ENCODE data around the gene PI4K2A.
"Not testable (repeated sequence)": the region's sequence is repeated elsewhere in the genome, so short reads cannot be mapped to it uniquely, and the experiment has no call there.

The PI4K2A gene

DNA sequence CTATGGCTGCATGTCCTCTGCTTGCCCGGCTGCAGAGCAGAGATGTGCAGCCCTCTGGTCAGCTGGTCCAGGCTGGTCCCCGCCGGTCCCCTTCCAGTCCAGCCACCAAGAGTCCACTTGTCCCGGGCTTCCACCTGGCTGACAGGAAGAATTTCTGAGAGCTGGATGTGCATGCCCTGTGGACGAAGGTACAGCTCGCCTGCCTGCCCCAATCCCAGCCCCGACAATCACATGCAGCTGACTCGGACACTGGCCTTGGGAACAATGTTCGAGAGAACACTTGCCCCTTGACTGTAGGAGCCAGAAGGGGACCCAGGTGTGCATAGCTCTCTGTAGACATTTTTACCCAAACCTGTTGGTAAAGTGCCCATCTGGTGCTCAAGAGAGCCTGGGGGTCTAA, 34.8 kb downstream of the PI4K2A start:
- DNase-seq (ENCODE audit: low read depth), result no peak

DNA sequence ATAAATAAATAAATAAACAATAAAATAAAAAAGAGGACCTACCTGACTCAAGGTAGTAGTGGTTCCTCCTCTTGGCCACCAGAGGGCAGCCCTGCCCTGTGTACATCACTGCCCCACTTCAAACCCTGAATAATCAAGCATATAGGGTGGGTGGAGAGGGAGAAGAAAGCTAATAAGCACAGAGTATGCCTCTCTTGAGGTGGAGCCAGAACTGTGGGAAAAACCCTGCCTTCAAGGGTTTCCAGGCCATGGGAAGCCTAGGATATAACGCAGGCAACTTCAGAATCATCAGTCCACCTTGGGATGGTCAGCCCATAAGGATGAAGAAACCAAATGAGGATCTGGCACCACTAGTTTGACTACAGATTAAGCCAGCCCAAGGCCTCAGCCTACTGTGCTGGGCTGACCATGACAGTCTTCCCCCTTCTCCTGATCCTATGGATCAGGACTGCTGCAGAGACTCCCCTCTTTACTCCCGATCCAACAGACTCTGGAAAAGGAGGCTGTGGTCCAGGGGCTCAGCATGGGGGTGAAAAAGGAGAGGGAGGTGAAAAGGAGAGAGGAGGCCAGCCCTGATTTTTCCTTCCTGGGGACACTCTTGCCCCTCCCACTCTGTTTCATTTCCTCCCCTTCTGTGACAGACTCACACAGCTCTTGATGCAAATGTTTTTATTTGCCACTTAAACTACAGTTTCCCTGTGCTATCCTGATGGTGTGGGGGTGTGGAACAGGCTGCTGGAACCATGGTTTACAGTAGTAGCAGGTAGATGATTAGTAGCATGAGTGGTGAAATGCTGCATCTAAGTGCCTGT, 36.5 kb downstream of the PI4K2A start:
- peak; percentile 12 for DNase-seq (ENCODE audit: low read depth)

DNA sequence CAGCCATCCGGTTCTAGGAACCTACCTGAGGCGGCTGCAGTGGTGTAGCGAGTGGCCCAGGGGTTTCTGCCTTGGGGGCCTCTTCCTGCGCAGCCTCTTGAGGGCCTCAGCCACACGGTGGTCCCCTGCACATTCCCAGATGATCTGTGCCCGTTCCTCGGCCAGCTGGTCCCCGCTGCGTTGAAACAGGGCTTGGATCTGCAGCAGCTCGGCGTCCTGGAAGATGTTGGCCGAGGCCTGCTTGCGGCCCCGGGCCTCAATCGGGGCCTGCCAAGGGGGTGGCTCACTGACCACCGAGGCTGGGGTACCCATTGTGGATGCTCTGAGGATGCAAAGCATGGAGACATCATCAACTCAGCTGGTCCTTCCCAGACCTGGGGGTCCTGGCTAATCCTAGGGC, 39.1 kb downstream of the PI4K2A start:
- DNase-seq (ENCODE audit: low read depth), result no peak

DNA sequence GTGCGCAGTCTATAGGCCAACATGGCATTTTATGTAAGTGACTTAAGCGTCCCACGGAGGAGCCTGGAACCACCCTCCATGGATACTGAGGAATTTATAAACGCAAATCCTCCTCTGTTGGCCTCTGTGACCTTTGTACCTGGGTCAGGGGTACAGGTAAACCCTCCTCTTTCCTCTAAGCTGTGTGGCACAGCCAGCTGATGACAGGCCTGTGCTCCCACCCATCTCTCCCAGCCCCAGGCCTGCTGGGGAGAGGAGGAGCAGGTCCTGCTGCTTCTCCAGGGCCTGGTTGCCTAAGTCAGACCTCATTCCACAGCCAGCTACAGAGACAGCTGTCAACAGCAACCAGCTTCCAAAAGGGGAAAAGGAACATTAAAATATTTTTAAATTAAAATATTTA, 41.6 kb downstream of the PI4K2A start:
- no peak for DNase-seq (ENCODE audit: low read depth)

DNA sequence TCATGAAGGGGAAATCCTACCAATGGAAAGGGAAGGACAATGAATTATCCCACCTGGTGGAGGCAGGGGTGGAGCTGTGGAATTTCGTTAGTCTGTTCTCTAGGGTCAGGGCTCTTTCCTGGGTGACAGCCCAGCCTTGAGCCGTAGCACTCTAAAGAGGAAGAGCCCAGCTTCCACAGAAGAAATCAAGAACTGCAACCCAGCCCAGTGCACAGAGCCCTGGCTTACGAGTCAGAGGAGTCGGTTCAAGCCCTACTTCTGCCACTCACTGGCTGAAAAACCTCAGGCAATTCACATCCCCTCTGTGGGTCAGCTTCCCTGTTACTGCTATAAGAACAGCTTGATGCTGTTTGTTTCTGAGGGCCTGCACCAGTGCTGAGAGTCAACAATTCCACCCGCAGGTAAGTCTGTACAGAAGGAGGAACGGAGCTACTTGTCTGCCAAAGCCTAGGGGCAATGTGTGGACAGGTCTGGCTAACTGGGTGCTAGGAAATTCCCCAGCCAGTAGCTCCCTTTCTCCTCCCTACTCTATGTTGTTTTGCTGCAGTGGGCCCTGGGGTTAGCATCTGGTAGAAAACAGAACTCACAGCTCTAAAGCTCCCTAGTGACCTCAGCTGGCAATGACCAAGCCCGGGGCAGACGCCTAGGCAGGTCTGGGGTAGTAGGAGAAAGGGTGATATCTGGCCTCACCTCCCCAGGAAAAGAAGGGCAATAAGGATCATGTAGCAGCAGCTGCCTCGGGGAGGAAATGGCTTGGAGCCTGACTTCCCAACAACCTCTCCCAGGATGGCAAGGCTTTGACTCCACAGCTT, 43.3 kb downstream of the PI4K2A start:
- DNase-seq (ENCODE audit: low read depth), result no peak

DNA sequence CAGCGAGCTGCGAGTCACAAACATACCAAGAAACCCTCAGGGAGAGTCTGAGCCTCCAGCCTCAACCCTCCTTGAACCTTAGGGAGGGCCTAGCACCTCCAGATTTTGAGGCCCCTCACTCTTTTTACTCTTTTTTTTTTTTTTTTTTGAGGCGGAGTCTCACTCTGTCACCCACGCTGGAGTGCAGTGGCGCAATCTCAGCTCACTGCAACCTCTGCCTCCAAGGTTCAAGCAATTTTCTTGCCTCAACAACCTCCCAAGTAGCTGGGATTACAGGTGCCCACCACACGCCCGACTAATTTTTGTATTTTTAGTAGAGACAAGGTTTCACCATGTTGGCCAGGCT, 43.9 kb downstream of the PI4K2A start:
- DNase-seq (ENCODE audit: low read depth), result not testable (repeated sequence)

DNA sequence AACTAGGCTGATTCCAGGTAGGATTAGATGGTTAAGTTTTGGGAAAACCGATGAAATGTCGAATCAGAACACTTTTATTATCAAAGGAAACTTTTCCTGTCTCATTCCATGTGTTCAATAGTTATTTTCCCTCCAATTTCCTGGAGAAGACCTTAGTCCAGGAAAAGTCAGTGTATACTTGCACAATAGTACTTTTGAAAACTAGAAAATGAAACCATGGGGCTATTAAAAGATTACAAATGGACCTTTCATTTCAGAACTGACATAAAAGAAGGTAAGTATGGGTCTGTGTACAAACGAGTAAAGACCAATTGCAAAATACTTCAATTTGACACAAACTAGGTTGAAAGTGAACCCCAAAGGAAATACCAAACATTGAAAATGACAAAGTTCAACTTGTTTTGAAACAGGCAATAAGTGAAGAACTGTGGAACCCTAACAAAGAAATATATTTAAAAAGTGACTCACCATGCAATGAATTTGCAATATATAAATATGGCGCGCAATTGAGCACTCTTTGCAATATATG, 44.5 kb downstream of the PI4K2A start:
- DNase-seq (ENCODE audit: low read depth), result no peak

DNA sequence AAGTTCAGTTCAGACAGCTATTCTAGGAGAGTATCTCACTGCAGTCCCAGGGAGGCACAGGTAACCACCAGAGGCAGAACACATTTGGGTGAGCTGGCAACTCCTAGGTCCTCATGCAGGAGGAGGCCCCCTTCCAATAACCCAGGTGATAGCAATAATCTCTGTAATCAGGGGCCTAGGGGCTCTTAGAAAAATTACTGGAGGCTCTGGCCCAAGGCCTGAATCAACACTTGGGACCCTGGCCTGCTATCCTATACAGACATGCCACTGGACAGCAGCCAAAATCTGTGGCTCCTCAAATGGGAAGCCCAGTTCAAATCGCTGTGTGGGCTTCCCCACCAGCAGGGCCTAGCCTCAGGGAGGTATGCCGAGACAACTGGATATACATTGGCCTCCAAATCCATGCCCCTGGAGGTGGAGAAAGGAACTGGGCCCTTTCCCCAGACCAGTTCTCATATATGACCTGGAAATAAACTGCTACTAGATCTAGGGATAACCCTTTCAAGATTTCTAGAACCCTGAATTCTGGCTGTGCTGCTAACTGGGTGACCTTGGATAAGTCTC, 45.0 kb downstream of the PI4K2A start:
- DNase-seq (ENCODE audit: low read depth), result no peak

DNA sequence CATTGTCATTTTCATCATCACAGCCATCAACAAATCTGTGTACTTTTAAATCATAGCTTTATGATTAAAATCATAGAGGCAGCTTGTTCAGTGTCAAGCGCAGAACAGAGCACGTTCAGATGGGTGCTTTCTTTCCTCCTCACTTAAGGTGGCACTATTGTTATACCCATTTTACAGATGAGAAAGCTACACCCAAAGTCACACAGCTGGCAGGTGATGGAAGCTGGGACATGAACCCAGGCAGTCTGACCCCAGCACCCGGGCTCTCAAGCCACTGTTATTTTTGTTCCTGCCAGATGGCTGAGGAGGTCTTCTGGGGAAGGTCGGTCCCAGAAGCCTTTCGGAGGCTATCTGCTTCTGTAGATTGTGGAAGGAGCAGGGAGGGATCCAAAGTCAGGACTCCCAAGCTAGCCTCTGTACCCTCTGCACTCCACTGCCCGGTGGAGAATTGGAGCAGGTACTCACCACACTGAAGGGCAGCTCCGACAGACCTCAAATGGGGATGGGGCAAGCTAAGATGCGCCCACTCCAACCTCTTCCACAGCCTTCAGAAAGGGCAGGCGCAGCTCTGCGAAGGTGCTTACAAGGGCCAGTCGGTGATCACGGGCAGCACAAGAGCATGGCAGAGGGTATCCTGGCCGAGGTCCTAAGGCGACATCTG, 46.0 kb downstream of the PI4K2A start:
- no peak for DNase-seq (ENCODE audit: low read depth)

DNA sequence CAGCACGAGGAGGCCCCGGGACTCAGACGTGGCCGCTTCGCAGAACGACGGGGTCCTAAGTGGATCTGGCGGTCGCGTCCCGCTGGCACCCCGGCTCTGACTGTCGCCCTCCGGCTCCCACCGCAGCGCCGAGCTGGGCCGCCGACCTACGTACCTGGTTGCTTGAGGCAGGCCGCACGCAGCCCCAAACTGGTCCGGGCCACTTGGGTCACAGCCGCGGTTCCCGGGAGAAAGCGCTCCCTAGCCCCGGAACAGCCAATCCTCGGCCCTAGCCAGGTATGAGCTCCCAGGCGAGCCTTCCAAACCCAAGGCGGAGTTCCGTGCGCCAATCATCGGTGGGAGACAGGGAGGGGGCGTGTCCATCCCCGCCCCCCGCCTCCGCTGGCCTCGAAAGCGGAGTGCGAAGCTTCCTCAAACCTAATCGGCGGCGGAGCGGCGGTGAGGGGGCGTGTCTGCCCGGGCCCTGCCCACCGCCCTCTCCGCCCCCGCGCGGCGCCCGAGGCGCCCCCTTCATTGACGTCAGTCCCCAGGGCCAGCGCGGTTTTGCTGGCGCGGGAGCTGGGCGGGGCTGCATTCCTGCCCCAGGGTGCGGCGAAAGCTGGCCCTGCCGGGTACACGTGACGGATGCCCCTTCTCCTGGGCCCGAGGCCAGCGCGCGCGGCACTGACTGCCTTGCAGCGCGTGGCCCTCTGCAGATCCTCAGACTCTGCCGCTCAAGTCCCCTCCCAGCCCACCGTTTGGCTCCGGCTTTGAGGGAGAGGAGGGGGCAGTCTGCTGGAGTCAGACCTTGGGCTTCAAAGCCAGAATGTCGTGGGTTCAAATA, 46.7 kb downstream of the PI4K2A start, which contains the start of gene AVPI1:
Gene AVPI1, minus strand, starts transcription at position 280 of the 823 bp plus-strand sequence. CDS start 7,336 bp downstream, outside the sequence.
- peak; percentile 96 for DNase-seq (ENCODE audit: low read depth)

DNA sequence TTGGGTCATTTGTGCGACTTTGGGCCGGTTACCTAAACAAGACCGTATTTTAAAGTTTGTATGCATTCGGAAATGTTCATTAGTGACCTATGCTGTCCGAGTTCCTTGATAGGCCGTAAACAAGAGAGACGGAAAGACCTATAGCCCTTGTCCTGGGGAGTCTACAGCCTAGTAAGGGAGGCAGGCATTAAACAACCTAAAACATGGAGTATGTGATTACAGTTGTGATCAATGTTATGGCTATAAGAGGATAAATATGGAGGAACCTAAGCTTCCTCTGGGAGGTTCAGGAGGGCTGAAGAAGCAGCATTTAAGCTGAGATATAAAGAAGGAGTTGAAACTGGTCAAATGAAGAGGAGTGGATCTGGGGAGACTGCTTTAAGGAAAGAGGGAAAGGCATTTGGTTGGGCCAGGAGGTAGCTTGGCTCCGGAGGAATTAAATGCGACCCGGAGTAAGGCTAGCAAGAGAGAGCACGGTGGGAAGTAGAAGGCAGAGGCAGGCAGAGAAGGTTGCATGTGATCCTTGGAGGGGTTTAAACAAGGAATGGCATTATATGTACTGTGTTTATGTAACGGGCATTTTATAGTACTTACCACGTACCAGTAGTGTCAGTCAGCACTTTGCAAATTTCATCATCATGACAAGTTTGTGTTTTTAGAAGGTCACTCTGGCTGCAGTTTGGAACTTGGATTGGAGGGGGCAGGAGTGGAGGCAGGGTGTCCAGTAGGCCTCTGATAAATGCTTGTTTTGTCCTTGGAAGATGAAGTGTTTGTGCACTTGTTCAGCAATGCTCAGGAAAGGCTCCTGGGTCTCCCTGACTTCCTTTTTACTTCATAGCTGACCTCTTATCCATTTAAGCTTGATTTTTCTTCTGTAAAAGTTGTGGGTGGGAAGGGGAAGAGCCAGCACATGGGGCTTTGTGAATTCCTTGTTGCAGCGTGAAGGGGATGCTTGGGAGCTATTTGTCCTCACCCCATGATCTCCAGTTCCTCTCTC, 47.6 kb downstream of the PI4K2A start:
- no peak for DNase-seq (ENCODE audit: low read depth)

DNA sequence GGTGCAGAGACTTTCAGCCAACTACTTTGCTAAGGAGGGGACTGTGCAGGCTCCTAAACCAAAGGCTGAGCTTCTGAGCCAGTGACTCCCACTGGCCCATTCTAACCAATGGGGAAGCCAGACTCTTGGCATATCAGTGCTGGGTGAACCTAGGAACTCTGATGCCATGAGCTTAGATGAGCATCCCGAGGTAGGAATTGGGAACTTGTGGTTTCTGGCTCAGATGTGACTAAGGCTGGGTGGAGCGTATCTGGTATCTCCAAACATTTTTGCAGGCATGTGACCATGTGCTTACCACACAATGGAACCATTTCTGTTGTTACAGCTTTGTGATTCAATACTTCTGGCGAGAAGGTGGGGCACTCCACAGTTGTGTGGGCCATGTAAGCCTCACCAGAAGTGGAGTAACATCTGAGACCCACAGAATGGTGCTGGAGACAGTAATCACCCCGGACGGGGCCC, 49.1 kb downstream of the PI4K2A start:
- no peak for DNase-seq (ENCODE audit: low read depth)

DNA sequence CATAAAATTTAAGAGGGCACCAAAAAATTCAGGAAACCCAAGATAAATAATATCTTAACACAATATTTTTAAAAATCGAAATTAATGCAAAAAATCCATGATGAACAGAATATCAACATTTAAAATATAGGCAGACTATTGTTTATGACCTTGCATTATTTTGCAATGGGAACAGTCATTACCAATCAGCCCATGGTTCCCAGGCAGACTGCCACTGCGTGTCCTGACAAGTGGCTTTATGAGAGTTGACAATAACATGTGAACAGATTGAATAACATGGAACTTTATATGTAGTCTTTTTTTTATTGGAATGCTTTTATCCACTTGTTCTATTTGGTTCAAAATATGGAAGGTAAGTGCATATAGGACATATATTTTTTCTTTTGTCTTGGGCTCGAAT, 49.7 kb downstream of the PI4K2A start:
- no peak for DNase-seq (ENCODE audit: low read depth)

DNA sequence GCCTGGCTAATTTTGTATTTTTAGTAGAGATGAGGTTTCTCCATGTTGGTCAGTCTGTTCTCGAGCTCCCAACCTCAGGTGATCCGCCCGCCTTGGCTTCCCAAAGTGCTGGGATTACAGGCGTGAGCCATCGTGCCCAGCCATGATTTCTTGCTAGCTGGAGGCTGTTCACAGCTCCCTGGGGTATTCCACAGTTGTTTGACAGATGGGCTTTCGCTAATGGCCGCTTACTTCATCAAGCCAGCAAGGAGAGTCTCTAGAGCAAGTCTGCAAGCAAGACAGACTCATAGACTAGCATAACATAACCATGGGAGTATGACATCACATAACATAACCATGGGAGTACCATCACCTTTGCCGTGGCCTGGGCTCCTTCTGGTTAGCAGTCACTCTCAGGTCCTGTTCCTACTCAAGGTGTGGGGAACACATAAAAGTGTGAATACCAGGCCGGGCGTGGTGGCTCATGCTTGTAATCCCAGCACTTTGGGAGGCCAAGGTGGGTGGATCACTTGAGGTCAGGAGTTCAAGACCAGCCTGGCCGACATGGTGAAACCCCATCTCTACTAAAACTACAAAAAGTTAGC, 57.7 kb downstream of the PI4K2A start:
- not testable (repeated sequence) for DNase-seq (ENCODE audit: low read depth)

DNA sequence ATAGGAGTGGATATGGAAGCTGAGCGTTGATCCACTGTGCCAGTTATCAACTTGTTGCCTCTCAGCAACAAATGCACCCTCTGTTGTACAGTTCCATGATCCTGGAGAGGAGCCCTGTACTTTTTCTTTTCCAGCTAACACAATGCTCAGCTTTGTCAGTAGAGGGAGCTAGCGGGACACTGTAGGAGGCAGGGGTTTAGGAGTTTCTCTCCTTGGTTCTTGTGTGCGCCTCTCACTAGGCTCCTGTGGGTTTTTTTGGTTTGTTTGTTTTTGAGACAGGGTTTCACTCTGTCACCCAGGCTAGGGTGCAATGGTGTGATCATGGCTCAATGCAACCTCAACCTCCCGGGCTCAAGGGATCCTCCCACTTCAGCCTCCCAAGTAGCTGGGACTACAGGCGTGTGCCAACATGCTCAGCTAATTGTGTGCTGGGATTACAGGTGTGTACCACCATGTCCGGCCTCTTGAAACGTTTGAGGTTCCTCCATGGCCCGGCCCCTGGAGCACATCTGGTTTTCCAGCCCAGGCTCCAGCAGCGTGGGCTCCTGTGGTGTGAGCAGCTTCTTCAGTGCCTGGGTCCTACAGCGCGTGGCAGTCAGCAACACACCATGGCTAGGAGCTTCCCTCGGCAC, 61.1 kb downstream of the PI4K2A start:
- no peak for DNase-seq (ENCODE audit: low read depth)

DNA sequence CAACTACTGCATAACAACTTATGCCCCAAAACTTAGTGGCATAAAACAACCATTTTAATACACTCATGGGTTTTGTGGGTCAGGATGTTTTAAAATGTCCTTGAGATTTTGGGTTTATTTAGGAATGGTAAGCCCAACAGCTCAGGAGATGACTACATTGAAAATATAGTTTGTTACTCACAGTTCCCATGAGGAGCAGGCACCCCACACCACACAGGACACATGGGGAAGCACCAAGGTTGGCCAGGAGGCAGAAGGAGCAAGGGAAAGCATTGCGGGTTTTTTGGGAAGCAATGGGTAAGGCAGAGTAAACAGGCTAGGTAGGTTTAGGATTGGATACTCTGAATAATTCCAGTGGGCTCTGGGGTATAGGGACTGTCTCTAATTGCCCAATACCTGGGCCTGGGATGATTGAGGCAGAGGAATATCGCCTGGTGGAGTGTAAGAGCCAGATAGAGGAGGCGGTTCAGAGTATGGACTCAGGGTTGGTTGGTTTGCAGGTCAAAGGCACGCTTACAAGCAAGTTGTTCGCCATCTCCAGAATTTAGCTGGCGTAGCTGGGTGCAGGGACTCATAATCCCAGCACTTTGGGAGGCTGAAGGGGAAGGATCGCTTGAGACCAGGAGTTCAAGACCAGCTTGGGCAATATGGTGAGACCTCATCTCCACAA, 63.1 kb downstream of the PI4K2A start:
- DNase-seq (ENCODE audit: low read depth), result no peak

DNA sequence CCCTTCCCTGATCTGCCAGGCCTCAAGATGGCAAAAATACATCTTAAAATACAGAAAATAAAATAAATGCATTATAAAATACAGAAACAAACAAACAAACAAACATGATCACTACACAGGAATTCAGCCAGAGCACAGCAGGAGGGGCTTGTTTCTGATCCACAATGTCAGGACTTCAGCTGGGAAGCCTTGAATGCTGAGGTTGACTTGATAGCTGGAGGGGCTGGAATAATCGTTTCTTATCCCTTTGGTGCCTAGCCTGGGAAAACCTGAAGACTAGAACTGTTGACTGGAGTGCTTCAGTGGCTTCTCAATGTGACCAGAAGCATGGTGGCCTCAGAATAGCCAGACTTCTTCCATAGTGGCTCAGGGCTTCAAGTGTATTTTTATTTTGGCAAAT, 63.9 kb downstream of the PI4K2A start:
- DNase-seq (ENCODE audit: low read depth), result no peak

DNA sequence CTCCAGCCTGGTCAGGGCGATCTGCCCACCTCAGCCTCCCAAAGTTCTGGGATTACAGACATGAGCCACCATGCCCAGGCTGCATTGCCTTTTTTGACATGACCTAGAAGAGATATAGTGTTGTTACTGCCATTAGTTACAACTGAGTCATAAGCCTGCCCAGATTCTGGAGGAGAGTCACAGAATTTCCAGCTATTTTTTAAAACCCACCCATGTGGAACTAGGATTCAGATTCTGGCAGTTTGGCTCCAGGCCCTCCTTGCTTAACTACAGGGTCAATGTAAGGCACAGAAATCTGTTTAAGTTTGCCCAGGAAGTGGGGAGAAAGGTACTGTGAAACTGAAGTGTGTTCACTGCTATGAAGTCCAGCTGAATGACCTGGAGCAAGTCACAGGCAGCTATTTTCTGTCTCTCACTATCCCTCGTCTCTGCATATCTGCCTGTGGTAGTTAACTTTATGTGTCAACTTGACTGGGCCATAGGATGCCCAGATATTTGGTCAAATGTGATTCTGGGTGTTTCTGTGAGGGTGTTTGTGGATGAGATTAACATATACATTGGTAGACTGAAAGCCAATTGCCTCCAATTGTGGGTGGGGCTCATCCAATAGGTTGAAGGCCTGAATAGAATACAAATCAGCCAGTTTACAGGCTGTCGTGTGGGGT, 64.7 kb downstream of the PI4K2A start:
- DNase-seq (ENCODE audit: low read depth), result no peak

Data from stimulated activated CD8-positive, alpha-beta memory T cell treated with anti-CD3 and anti-CD28 coated beads, Interleukin-12 subunit alpha, Interleukin-12 subunit beta, amount 100 ng/mL, for 4 hours (primary cell).